Chondrocyte (in vitro differentiated cells): Measurements from ENCODE around the gene FSD1. TPM values are rescaled to one million over a fixed set of nuclear protein-coding genes. Genes with fewer than 3 reads are reported as not detected.

Experiments
- DNase-seq: peaks from one replicate; pipeline ENCODE4 v3.0.0; 2021; ENCODE audit warnings: mixed read lengths, low spot score
- H3K27ac Mint-ChIP-seq: one replicate; pipeline ENCODE4 v1.8.0; 2021; ENCODE audit warnings: mild to moderate bottlenecking, moderate library complexity, mixed read lengths; ENCODE audit not compliant: unreplicated experiment
- H3K27me3 Mint-ChIP-seq: 2 replicates; pipeline ENCODE4 v1.8.0; 2021; ENCODE audit warnings: low read depth, mixed read lengths
- H3K36me3 Mint-ChIP-seq: 2 replicates; pipeline ENCODE4 v1.8.0; 2021; ENCODE audit warnings: low read depth, mixed read lengths
- H3K4me1 Mint-ChIP-seq: 2 replicates; pipeline ENCODE4 v1.8.0; 2021; ENCODE audit warnings: low read depth, mild to moderate bottlenecking, mixed read lengths
- H3K4me3 Mint-ChIP-seq: one replicate; pipeline ENCODE4 v1.8.0; 2021; ENCODE audit warnings: mild to moderate bottlenecking, moderate library complexity, mixed read lengths; ENCODE audit not compliant: unreplicated experiment
- H3K9me3 Mint-ChIP-seq: 2 replicates; pipeline ENCODE4 v1.8.0; 2021; ENCODE audit warnings: low read depth, mixed read lengths
- total RNA-seq: library from RNA; stranded (reverse); gene quantifications from 3 replicates; pipeline ENCODE4 v1.2.1, GENCODE V29; 2021
- TF ChIP-seq, protein P1 (sequence below): fragments of 200-600 bp; sonication (generic); IDR thresholded peaks from 2 replicates; pipeline ENCODE4 v1.5.0; 2021; ENCODE audit warnings: antibody characterized with exemption, mild to moderate bottlenecking, moderate library complexity

The FSD1 gene
- total RNA-seq, 1 donor from 2014 or later = 11.6 TPM

DNA sequence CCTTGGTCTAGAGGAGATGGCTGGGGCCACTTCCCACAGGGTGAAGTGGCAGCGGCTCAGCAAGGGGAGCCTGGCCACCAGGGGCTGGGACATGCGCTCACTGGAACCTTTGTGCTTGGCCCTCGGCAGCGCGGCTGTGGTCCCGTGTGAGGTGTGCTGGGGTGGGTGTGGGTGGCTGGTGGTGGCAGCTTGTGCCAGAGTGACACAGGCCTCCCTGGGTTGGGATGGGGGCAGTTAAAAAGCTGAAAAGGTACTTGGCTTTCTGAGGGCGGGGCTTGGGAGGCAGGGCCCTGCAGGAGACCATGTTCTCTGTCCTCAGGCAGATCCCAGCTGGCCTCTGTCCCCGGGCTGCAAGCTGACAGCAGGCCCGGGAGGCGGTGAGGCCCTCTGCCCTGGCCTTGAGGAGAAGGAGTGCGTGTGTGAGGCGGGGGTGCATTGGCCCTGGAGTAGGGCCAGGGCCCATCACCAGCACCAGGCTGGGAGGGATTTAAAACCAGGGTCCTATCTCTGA lies 56.3 kb downstream of the FSD1 start:
- Mint-ChIP-seq H3K4me3 (no peak overlapping the region), H3K36me3 (peaks cover 5% of the 10 kb centered on the region), H3K4me1 (peaks cover 7% of the 10 kb centered on the region), H3K27ac (no peak overlapping the region), H3K27me3 (no peaks in the 10 kb centered on the region), H3K9me3 (no peaks in the 10 kb centered on the region)
- TF ChIP-seq, protein P1, sequence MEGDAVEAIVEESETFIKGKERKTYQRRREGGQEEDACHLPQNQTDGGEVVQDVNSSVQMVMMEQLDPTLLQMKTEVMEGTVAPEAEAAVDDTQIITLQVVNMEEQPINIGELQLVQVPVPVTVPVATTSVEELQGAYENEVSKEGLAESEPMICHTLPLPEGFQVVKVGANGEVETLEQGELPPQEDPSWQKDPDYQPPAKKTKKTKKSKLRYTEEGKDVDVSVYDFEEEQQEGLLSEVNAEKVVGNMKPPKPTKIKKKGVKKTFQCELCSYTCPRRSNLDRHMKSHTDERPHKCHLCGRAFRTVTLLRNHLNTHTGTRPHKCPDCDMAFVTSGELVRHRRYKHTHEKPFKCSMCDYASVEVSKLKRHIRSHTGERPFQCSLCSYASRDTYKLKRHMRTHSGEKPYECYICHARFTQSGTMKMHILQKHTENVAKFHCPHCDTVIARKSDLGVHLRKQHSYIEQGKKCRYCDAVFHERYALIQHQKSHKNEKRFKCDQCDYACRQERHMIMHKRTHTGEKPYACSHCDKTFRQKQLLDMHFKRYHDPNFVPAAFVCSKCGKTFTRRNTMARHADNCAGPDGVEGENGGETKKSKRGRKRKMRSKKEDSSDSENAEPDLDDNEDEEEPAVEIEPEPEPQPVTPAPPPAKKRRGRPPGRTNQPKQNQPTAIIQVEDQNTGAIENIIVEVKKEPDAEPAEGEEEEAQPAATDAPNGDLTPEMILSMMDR = no peak
- peak; percentile 85 for DNase-seq

DNA sequence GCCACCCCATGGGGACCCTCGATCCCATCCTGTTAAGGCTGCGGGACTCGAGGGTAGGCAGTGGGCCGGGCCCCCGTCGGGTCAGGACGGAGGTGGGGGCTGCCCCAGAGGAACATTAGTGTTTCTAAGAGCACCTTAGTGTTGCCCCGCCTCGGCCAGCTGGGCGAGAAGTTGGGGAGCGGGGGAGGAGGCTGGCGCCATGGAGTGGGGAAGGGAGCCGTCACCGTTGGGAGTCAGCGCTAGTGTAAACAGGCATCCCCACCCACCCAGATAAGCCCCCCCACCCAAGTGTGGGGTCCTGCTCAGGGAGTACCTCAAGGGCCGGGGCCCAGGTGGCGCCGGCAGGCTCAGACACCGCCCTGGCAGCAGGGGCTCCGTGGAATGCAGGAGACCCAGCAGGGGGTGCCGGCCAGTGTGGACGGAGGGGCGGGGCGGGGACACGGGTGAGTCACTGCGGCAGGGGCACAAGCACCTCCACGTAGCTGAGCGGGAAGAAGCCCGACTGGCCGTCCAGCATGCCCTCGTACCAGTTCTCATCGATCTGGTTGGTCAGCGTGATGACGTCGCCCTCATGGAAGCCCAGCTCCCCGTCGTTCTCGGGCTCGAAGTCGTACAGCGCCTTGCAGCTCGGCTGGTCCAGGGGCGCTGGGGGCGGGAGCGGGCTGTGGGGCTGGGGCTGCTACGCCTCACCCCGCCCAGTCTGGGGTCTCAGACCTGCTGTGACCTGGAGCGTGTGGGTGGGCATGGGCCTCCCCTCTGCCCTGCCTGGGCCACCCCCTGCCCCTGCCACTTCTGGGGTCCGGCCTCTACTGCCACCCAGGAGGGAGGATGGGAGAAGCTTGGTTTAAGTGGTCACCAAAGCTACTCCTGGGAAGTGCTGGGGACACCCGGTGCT lies 57.0 kb downstream of the FSD1 start:
- Mint-ChIP-seq H3K27ac (no peak overlapping the region), H3K4me1 (peaks cover 7% of the 10 kb centered on the region), H3K4me3 (no peak overlapping the region), H3K36me3 (peaks cover 5% of the 10 kb centered on the region), H3K27me3 (no peaks in the 10 kb centered on the region), H3K9me3 (no peaks in the 10 kb centered on the region)
- DNase-seq = peak; percentile 86
- TF ChIP-seq, protein P1 = no peak

DNA sequence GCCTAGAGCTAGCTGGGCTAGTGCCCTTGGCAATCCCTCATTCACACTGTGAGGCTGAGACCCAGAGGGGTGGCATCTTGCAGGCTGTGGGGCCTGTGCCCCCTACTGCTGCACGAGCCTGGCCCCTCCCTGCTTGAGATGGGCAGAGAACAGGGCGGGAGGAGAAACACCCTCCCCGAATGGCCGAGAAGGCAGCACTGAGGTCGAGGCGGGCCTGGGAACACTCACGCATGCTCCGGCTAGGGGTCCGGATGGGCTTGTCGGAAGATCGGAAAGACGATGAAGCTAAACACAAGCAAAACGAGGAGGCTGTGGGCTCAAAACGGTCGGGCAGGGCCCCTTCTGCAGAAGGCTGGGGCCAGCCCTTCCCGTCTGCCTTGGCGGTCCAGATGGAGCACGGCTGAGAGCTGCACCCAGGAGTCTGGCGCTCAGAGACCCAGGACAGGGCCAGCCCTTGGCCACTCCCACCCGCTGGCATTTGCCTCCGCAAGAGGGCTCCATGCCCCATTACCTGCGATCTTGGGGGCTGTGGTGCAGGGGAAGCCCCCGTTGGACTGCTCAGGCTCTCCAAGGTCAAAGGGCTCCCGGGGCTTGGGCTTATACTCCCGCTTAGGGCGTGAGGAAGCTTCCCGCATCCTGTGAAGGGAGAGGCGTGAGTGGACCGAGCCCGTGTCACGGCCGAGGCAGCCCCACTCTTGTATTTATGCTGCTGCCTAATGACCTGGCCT lies 57.9 kb downstream of the FSD1 start:
- Mint-ChIP-seq H3K9me3 (no peaks in the 10 kb centered on the region), H3K4me1 (peaks cover 7% of the 10 kb centered on the region), H3K36me3 (peaks cover 5% of the 10 kb centered on the region), H3K27me3 (no peaks in the 10 kb centered on the region), H3K27ac (peak overlapping the region; percentile 32), H3K4me3 (no peak overlapping the region)
- TF ChIP-seq, protein P1 = no peak
- peak; percentile 87 for DNase-seq

DNA sequence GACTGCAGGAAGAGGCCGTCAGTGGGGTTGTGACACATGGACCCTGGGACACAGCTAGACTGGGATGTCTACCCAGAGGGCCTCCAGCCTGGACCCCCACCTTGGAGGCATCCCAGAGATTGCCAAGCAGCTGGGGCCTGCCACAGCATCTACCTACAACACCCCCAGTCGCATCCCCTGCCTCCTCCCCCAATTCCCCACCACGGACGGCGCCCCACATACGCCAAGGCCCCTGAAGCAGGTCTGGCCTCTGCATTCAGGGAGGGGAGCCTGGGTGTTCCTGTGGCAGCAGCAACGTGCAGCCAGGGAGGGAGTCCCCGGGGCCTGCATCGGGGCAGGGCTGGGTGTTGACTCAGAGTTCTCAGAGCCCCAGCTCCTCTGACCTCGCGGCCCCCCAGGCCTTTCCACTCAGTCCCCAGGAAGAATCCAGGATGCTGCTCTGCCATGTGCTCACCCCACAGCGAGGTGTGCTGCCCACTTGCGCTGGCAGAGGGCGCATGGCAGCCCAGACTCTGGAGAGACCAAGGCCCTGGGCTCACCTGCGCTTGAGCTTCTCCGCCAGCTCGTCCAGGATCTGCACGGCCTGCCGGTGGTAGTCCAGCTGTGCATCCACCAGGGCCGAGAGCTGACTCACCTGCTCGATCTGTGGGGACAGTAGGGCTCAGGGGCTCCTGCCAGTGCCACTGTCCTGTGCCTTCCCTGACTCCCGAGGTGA lies 58.6 kb downstream of the FSD1 start:
- Mint-ChIP-seq H3K9me3 (no peaks in the 10 kb centered on the region), H3K36me3 (peaks cover 5% of the 10 kb centered on the region), H3K4me3 (no peak overlapping the region), H3K4me1 (peaks cover 10% of the 10 kb centered on the region), H3K27me3 (no peaks in the 10 kb centered on the region), H3K27ac (no peak overlapping the region)
- TF ChIP-seq, protein P1 = peak; percentile 58
- DNase-seq = peak; percentile 85
